ENCODE results near the gene TRPM2.
"Not testable (repeated sequence)": the region's sequence is repeated elsewhere in the genome, so short reads cannot be mapped to it uniquely, and the experiment has no call there.

Gene TRPM2

GRCh38 chr21:44392916-44393315, 39.5 kb downstream of the TRPM2 start:
- TF ChIP-seq, protein P1, sequence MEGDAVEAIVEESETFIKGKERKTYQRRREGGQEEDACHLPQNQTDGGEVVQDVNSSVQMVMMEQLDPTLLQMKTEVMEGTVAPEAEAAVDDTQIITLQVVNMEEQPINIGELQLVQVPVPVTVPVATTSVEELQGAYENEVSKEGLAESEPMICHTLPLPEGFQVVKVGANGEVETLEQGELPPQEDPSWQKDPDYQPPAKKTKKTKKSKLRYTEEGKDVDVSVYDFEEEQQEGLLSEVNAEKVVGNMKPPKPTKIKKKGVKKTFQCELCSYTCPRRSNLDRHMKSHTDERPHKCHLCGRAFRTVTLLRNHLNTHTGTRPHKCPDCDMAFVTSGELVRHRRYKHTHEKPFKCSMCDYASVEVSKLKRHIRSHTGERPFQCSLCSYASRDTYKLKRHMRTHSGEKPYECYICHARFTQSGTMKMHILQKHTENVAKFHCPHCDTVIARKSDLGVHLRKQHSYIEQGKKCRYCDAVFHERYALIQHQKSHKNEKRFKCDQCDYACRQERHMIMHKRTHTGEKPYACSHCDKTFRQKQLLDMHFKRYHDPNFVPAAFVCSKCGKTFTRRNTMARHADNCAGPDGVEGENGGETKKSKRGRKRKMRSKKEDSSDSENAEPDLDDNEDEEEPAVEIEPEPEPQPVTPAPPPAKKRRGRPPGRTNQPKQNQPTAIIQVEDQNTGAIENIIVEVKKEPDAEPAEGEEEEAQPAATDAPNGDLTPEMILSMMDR (IDR thresholded peaks at IDR 0.05; ENCODE audit: low read depth, low read length), result no peak

GRCh38 chr21:44394733-44395132, 41.3 kb downstream of the TRPM2 start:
- TF ChIP-seq, protein P1 (IDR thresholded peaks at IDR 0.05; ENCODE audit: low read depth, low read length), result no peak

More at GRCh38 chr21:44392916-44393315, 39.5 kb downstream of the TRPM2 start:
- H3K4me3 ChIP-seq (ENCODE audit: low read depth, low read length), result no peak overlapping the region

DNA sequence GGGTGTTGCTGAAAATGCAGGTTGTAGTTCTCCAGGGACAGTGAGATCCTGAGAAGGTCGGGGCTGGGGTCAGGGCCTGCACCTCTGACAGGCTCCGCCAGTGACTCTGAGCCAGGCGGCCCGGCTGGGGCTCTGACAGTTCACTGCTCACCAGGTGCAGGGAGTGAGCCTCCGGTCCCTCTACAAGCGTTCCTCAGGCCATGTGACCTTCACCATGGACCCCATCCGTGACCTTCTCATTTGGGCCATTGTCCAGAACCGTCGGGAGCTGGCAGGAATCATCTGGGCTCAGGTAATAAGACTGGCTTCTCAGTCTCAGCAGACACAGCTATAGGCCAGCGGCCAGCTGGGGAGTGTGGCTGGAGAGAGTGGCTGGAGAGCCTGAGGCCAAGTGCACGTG, 41.8 kb downstream of the TRPM2 start:
- TF ChIP-seq, protein P1 (IDR thresholded peaks at IDR 0.05; ENCODE audit: low read depth, low read length), result no peak
- no peak overlapping the region for H3K4me3 ChIP-seq (ENCODE audit: low read depth, low read length)

More at GRCh38 chr21:44394733-44395132, 41.3 kb downstream of the TRPM2 start:
- no peak overlapping the region for H3K4me3 ChIP-seq (ENCODE audit: low read depth, low read length)

DNA sequence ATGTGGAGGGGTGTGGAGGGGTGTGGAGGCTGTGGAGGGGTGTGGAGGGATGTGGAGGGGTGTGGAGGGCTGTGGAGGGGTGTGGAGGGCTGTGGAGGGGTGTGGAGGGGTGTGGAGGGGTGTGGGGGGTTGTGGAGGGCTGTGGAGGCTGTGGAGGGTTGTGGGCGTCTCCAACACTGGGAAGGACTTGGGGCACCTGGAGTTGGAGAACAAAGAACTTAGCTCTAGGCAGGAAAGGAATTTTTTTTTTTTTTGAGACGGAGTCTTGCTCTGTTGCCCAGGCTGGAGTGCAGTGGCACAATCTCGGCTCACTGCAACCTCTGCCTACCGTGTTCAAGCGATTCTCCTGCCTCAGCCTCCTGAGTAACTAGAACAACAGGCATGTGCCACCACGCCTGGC, 43.4 kb downstream of the TRPM2 start:
- not testable (repeated sequence) for H3K4me3 ChIP-seq (ENCODE audit: low read depth, low read length)

- TF ChIP-seq, protein P1 (IDR thresholded peaks at IDR 0.05; ENCODE audit: low read depth, low read length), result no peak
- no peak overlapping the region for H3K4me3 ChIP-seq (ENCODE audit: low read depth, low read length)
Measured at GRCh38 chr21:44397431-44398031, 44.1 kb downstream of the TRPM2 start.

DNA sequence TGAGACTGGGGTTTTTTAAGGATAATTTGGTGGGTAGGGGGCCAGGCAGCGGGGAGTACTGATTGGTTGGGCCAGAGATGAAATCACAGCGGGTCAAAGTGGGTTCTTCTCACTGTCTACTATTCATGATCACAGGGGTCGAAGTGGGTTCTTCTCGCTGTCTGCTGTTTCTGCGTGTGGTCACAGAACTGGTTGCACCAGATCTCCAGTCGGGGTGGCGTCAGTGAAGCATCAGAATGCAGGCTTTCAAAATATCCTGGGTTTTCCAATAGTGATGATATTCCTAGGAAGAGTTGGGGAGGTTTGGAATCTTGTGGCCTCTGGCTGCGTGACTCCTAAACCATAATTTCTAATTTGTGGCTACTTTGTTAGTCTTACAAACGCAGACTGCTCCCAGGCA, 45.1 kb downstream of the TRPM2 start:
- TF ChIP-seq, protein P1 (IDR thresholded peaks at IDR 0.05; ENCODE audit: low read depth, low read length), result no peak
- H3K4me3 ChIP-seq (ENCODE audit: low read depth, low read length), result no peak overlapping the region

GRCh38 chr21:44399151-44399954, 45.9 kb downstream of the TRPM2 start:
- TF ChIP-seq, protein P1 (IDR thresholded peaks at IDR 0.05; ENCODE audit: low read depth, low read length), result no peak
- H3K4me3 ChIP-seq (ENCODE audit: low read depth, low read length), result no peak overlapping the region

Data from WI38 (cell line).